Measurements from ENCODE around the gene GRIK4.

The GRIK4 gene

GRCh38 chr11:120703358-120704152 is 192.0 kb downstream of the GRIK4 start:
- DNase-seq = no peak

GRCh38 chr11:120704256-120704750 is 192.8 kb downstream of the GRIK4 start:
- in situ Hi-C loops (cut with HindIII; ENCODE audit: low pct_ligation_motif_present, low pct_unique_long_range_greater_than_20kb, low sequenced_read_pairs) = no loop called here

More at GRCh38 chr11:120703358-120704152, 192.0 kb downstream of the GRIK4 start:
- in situ Hi-C loops (cut with HindIII; ENCODE audit: low pct_ligation_motif_present, low pct_unique_long_range_greater_than_20kb, low sequenced_read_pairs) = no loop called here

GRCh38 chr11:120706257-120706656 is 194.7 kb downstream of the GRIK4 start:
- in situ Hi-C loops (cut with HindIII; ENCODE audit: low pct_ligation_motif_present, low pct_unique_long_range_greater_than_20kb, low sequenced_read_pairs) = no loop called here
- no peak for DNase-seq

More at GRCh38 chr11:120704256-120704750, 192.8 kb downstream of the GRIK4 start:
- DNase-seq = no peak

- no peak for DNase-seq
Measured at GRCh38 chr11:120707098-120707497, 195.6 kb downstream of the GRIK4 start.

GRCh38 chr11:120707663-120708062 is 196.1 kb downstream of the GRIK4 start:
- in situ Hi-C loops (cut with HindIII; ENCODE audit: low pct_ligation_motif_present, low pct_unique_long_range_greater_than_20kb, low sequenced_read_pairs) = no loop called here
- no peak for DNase-seq

More at GRCh38 chr11:120707098-120707497, 195.6 kb downstream of the GRIK4 start:
- in situ Hi-C loops (cut with HindIII; ENCODE audit: low pct_ligation_motif_present, low pct_unique_long_range_greater_than_20kb, low sequenced_read_pairs) = no loop called here

- in situ Hi-C loops (cut with HindIII; ENCODE audit: low pct_ligation_motif_present, low pct_unique_long_range_greater_than_20kb, low sequenced_read_pairs) = no loop called here
- DNase-seq = no peak
Measured at GRCh38 chr11:120708511-120709183, 197.1 kb downstream of the GRIK4 start.

GRCh38 chr11:120709808-120710207 is 198.3 kb downstream of the GRIK4 start:
- in situ Hi-C loops (cut with HindIII; ENCODE audit: low pct_ligation_motif_present, low pct_unique_long_range_greater_than_20kb, low sequenced_read_pairs) = no loop called here
- DNase-seq = no peak

GRCh38 chr11:120710354-120711131 is 199.0 kb downstream of the GRIK4 start:
- in situ Hi-C loops (cut with HindIII; ENCODE audit: low pct_ligation_motif_present, low pct_unique_long_range_greater_than_20kb, low sequenced_read_pairs) = no loop called here
- DNase-seq = peak; percentile 70

GRCh38 chr11:120712014-120712413 is 200.5 kb downstream of the GRIK4 start:
- in situ Hi-C loops (cut with HindIII; ENCODE audit: low pct_ligation_motif_present, low pct_unique_long_range_greater_than_20kb, low sequenced_read_pairs) = no loop called here

GRCh38 chr11:120712881-120713280 is 201.3 kb downstream of the GRIK4 start:
- in situ Hi-C loops (cut with HindIII; ENCODE audit: low pct_ligation_motif_present, low pct_unique_long_range_greater_than_20kb, low sequenced_read_pairs) = no loop called here
- DNase-seq = no peak

More at GRCh38 chr11:120712014-120712413, 200.5 kb downstream of the GRIK4 start:
- no peak for DNase-seq

- no peak for DNase-seq
- in situ Hi-C loops (cut with HindIII; ENCODE audit: low pct_ligation_motif_present, low pct_unique_long_range_greater_than_20kb, low sequenced_read_pairs) = no loop called here
Measured at GRCh38 chr11:120713296-120713695, 201.7 kb downstream of the GRIK4 start.

GRCh38 chr11:120714438-120714837 is 202.9 kb downstream of the GRIK4 start:
- in situ Hi-C loops (cut with HindIII; ENCODE audit: low pct_ligation_motif_present, low pct_unique_long_range_greater_than_20kb, low sequenced_read_pairs) = no loop called here
- DNase-seq = no peak

GRCh38 chr11:120715239-120715638 is 203.7 kb downstream of the GRIK4 start:
- peak; percentile 31 for DNase-seq
- in situ Hi-C loops (cut with HindIII; ENCODE audit: low pct_ligation_motif_present, low pct_unique_long_range_greater_than_20kb, low sequenced_read_pairs) = no loop called here

- no peak for DNase-seq
- in situ Hi-C loops (cut with HindIII; ENCODE audit: low pct_ligation_motif_present, low pct_unique_long_range_greater_than_20kb, low sequenced_read_pairs) = no loop called here
Measured at GRCh38 chr11:120717042-120717441, 205.5 kb downstream of the GRIK4 start.

- DNase-seq = no peak
- in situ Hi-C loops (cut with HindIII; ENCODE audit: low pct_ligation_motif_present, low pct_unique_long_range_greater_than_20kb, low sequenced_read_pairs) = no loop called here
Measured at GRCh38 chr11:120717623-120718022, 206.1 kb downstream of the GRIK4 start.

GRCh38 chr11:120718171-120718570 is 206.6 kb downstream of the GRIK4 start:
- in situ Hi-C loops (cut with HindIII; ENCODE audit: low pct_ligation_motif_present, low pct_unique_long_range_greater_than_20kb, low sequenced_read_pairs) = no loop called here
- no peak for DNase-seq

GRCh38 chr11:120719348-120719747 is 207.8 kb downstream of the GRIK4 start:
- in situ Hi-C loops (cut with HindIII; ENCODE audit: low pct_ligation_motif_present, low pct_unique_long_range_greater_than_20kb, low sequenced_read_pairs) = no loop called here
- no peak for DNase-seq

GRCh38 chr11:120720760-120721159 is 209.2 kb downstream of the GRIK4 start:
- in situ Hi-C loops (cut with HindIII; ENCODE audit: low pct_ligation_motif_present, low pct_unique_long_range_greater_than_20kb, low sequenced_read_pairs) = no loop called here
- DNase-seq = no peak

- in situ Hi-C loops (cut with HindIII; ENCODE audit: low pct_ligation_motif_present, low pct_unique_long_range_greater_than_20kb, low sequenced_read_pairs) = no loop called here
- no peak for DNase-seq
Measured at GRCh38 chr11:120722524-120722923, 211.0 kb downstream of the GRIK4 start.

Data from ACHN (cell line).